ENCODE data around the gene SH3PXD2A. TPM values are rescaled to one million over a fixed set of nuclear protein-coding genes. Genes with fewer than 3 reads are reported as not detected.

The SH3PXD2A gene
- total and polyA plus RNA-seq, 2 experiments from 2014 or later = 1.8 to 5.0 TPM

- H3K4me1 Mint-ChIP-seq = peaks cover 37% of the 10 kb centered on the region
- no peaks in the 10 kb centered on the region for H3K36me3 Mint-ChIP-seq (ENCODE audit: low read depth)
- Histone ChIP-seq H3K36me3 (ENCODE audit: insufficient read depth) (no peaks in the 10 kb centered on the region), H3K4me1 (ENCODE audit: insufficient read depth) (peaks cover 22% of the 10 kb centered on the region; the same call in 1 of the 2 replicates), H3K79me2 (replicated peaks; ENCODE audit: insufficient read depth) (no peaks in the 10 kb centered on the region), H3K27me3 (ENCODE audit: insufficient read depth) (no peaks in the 10 kb centered on the region), H4K20me1 (replicated peaks; ENCODE audit: insufficient read depth) (no peaks in the 10 kb centered on the region), H3K4me2 (no peak overlapping the region), H3K4me3 (no peak overlapping the region), H2AFZ (no peak overlapping the region), H3F3A (replicated peaks; ENCODE audit: low read depth) (0 out of 2 replicates have a peak, but pooled peaks cover 14% of the 10 kb centered on the region), H3K9me2 (ENCODE audit: insufficient read depth) (no peaks in the 10 kb centered on the region), H3K27ac (ENCODE audit: low read depth) (no peak overlapping the region)
- H3K9me3 Mint-ChIP-seq = no peaks in the 10 kb centered on the region
- no peak overlapping the region for H3K27ac Mint-ChIP-seq
- no peak for DNase-seq (ENCODE audit: low spot score)
- TF ChIP-seq EZH2 (IDR thresholded peaks at IDR 0.05; ENCODE audit: low read depth, unreplicated experiment) = no peak
- TF ChIP-seq ZNF462 (CRISPR knock-in tag; IDR thresholded peaks at IDR 0.05) = no peak
- TF ChIP-seq, protein P1, sequence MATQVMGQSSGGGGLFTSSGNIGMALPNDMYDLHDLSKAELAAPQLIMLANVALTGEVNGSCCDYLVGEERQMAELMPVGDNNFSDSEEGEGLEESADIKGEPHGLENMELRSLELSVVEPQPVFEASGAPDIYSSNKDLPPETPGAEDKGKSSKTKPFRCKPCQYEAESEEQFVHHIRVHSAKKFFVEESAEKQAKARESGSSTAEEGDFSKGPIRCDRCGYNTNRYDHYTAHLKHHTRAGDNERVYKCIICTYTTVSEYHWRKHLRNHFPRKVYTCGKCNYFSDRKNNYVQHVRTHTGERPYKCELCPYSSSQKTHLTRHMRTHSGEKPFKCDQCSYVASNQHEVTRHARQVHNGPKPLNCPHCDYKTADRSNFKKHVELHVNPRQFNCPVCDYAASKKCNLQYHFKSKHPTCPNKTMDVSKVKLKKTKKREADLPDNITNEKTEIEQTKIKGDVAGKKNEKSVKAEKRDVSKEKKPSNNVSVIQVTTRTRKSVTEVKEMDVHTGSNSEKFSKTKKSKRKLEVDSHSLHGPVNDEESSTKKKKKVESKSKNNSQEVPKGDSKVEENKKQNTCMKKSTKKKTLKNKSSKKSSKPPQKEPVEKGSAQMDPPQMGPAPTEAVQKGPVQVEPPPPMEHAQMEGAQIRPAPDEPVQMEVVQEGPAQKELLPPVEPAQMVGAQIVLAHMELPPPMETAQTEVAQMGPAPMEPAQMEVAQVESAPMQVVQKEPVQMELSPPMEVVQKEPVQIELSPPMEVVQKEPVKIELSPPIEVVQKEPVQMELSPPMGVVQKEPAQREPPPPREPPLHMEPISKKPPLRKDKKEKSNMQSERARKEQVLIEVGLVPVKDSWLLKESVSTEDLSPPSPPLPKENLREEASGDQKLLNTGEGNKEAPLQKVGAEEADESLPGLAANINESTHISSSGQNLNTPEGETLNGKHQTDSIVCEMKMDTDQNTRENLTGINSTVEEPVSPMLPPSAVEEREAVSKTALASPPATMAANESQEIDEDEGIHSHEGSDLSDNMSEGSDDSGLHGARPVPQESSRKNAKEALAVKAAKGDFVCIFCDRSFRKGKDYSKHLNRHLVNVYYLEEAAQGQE (IDR thresholded peaks at IDR 0.05; ENCODE audit: unreplicated experiment) = no peak
- no peak for TF ChIP-seq JUNB (IDR thresholded peaks at IDR 0.05; ENCODE audit: unreplicated experiment)
- TF ChIP-seq ZNF114 (CRISPR knock-in tag; IDR thresholded peaks at IDR 0.05) = no peak
- TF ChIP-seq POLR2AphosphoS5 (IDR thresholded peaks at IDR 0.05; ENCODE audit: low read depth) = no peak
- TF ChIP-seq ZNF331 (CRISPR knock-in tag; IDR thresholded peaks at IDR 0.05; ENCODE audit: low read depth) = no peak
- TF ChIP-seq, protein P2, sequence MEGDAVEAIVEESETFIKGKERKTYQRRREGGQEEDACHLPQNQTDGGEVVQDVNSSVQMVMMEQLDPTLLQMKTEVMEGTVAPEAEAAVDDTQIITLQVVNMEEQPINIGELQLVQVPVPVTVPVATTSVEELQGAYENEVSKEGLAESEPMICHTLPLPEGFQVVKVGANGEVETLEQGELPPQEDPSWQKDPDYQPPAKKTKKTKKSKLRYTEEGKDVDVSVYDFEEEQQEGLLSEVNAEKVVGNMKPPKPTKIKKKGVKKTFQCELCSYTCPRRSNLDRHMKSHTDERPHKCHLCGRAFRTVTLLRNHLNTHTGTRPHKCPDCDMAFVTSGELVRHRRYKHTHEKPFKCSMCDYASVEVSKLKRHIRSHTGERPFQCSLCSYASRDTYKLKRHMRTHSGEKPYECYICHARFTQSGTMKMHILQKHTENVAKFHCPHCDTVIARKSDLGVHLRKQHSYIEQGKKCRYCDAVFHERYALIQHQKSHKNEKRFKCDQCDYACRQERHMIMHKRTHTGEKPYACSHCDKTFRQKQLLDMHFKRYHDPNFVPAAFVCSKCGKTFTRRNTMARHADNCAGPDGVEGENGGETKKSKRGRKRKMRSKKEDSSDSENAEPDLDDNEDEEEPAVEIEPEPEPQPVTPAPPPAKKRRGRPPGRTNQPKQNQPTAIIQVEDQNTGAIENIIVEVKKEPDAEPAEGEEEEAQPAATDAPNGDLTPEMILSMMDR (conservative IDR thresholded peaks at IDR 0.05; ENCODE audit: low read depth in 2 of 2) = no peak
- no peak for TF ChIP-seq STAT1 (IDR thresholded peaks at IDR 0.05; ENCODE audit: unreplicated experiment)
- no peak for TF ChIP-seq ETS1 (IDR thresholded peaks at IDR 0.05)
- no peak for TF ChIP-seq EZH2phosphoT487 (IDR thresholded peaks at IDR 0.05; ENCODE audit: unreplicated experiment)
- no peak for TF ChIP-seq CREB1 (CRISPR knock-in tag; IDR thresholded peaks at IDR 0.05; ENCODE audit: low read depth)
- no peak for TF ChIP-seq NANOG (IDR thresholded peaks at IDR 0.05; ENCODE audit: borderline replicate concordance)
- no peak overlapping the region for H3K4me3 Mint-ChIP-seq
- no peak for ATAC-seq
- H3K27me3 Mint-ChIP-seq (ENCODE audit: insufficient read depth, low read depth, poor library complexity) = peaks cover 7% of the 10 kb centered on the region
Measured at GRCh38 chr10:103770139-103770538, 85.2 kb downstream of the SH3PXD2A start.
